Measurements from ENCODE around the gene CCR1. TPM values are rescaled to one million over a fixed set of nuclear protein-coding genes. Genes with fewer than 3 reads are reported as not detected.

CCR1 gene
- total and polyA plus RNA-seq, 9 of the 15 experiments (the other 6 are each of a cell fraction or from before 2014, with no cell fraction given) = not detected

- TF ChIP-seq NKRF (IDR thresholded peaks at IDR 0.05; ENCODE audit: borderline replicate concordance) (no peak), THAP12 (CRISPR knock-in tag; IDR thresholded peaks at IDR 0.05) (no peak), EP300 (IDR thresholded peaks at IDR 0.05; ENCODE audit: low read length) (no peak), BCLAF1 (IDR thresholded peaks at IDR 0.05; ENCODE audit: borderline replicate concordance in 1 of 2, control insufficient read depth in 1 of 2, low read depth in 2 of 2, low read length in 1 of 2) (no peak), ID3 (CRISPR knock-in tag; IDR thresholded peaks at IDR 0.05) (no peak), ID3 (tag; IDR thresholded peaks at IDR 0.05) (no peak), RBM15 (IDR thresholded peaks at IDR 0.05; ENCODE audit: insufficient read depth, low read length) (no peak), TRIM25 (IDR thresholded peaks at IDR 0.05; ENCODE audit: borderline replicate concordance) (no peak), ZNF584 (CRISPR knock-in tag; IDR thresholded peaks at IDR 0.05; ENCODE audit: low read depth) (no peak)
Observed at GRCh38 chr3:46252980-46253379, 44.9 kb upstream of the CCR1 start (continued).

Data from K562 (cell line).